ENCODE results near the gene SLC20A1. TPM values are rescaled to one million over a fixed set of nuclear protein-coding genes. Genes with fewer than 3 reads are reported as not detected.

Gene SLC20A1
- total RNA-seq, 1 donor from 2014 or later: 34.9 TPM

DNA sequence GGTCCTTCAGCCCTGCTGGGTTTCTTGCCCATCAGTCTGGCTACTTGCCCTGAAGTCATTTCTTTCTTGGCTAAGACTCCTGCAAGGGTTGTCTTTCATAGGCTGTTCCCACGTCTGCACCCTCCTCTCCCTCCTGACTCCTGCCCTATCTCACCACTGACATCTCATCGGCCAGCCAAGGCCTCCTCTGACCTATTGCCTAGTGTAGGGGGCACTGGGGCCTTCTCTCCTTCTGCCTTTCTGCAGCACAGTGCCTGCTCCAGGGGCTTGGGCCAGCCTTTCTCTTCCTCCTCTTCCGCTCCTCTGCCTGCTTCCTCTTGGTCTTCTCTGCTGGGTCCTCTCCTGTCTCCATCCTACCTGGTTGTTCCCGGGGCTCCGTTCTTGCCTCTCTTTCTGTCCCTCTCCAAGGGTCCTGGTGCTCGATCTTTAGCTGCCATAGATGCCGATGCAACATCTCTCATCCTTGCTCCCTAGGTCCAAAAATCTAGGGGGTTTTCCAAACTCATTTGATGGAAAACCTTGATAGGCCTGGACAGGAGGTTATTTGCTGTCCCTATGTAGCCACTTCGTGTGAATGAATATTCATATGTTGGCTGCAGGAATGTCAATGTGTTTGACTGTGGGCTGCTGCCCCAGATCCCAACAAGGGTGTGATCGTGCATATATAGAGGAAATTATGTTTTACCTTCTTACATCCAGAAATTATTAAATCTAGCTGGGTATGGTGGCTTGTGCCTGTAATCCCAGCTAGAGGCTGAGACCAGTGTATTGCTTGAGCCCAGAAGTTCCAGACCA is 65.4 kb downstream of the SLC20A1 start:
- DNase-seq: no peak

GRCh38 chr2:112712465-112712864 is 66.7 kb downstream of the SLC20A1 start:
- DNase-seq: no peak

DNA sequence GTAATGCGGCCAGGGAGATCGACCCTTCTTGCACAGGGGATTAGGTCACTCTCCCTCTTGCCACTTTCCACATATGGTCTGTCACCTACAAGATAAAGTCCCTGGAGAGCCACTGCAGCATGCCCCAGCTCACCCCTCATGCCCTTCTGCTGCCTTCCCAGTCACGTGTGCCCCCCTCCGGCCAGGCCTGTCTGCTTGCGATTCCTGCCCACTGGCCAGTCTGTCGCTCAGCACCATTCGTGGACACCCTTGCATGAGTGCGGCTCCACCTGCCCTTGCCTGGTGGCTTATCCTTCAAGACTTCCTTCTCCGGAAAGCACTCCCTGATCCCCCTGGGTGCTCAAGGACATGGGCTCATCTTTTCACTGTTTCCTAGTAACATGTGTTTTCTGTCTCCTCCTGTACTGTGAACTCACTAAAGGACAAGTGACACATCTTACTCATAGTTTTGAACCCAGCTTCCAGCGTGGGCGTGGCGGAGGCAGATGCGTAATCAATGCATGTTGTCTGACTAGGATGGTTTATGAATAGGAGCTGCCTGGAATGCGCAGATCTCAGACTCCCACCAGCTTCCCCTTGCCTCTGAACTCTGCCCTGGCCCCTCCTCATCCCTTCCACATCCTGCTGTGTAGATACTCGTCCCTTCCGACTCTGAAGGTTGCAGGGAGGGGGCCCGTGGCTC is 67.3 kb downstream of the SLC20A1 start:
- DNase-seq: no peak

Other genes starting within 250 kb of the SLC20A1 start
- 26.2 TPM for gene RGPD8, start 212.3 kb upstream of the SLC20A1 start, total RNA-seq
- gene TTL, start 163.8 kb upstream of the SLC20A1 start, total RNA-seq: 16.0 TPM
- gene POLR1B, start 103.5 kb upstream of the SLC20A1 start, total RNA-seq: 19.0 TPM
- 6.3 TPM for gene CHCHD5, start 61.3 kb upstream of the SLC20A1 start, total RNA-seq
- not detected for gene NT5DC4, start 75.1 kb downstream of the SLC20A1 start, total RNA-seq
- gene CKAP2L, start 118.7 kb downstream of the SLC20A1 start, total RNA-seq: 6.0 TPM
- gene IL1A, start 138.6 kb downstream of the SLC20A1 start, total RNA-seq: 0.20 TPM
- 2.4 TPM for gene IL1B, start 190.8 kb downstream of the SLC20A1 start, total RNA-seq

Data from skin of body (tissue), 2 donors.